Measurements from ENCODE around the gene BARX2.

- TF ChIP-seq CTCF (tag by site-specific recombination; IDR thresholded peaks at IDR 0.05) (peak; percentile 98), ZNF292 (tag by site-specific recombination; IDR thresholded peaks at IDR 0.05; ENCODE audit: borderline replicate concordance, low read depth) (no peak), ZNF776 (tag by site-specific recombination; IDR thresholded peaks at IDR 0.05; ENCODE audit: borderline replicate concordance) (no peak), ZNF133 (tag by site-specific recombination; IDR thresholded peaks at IDR 0.05) (no peak), AEBP2 (tag by site-specific recombination; IDR thresholded peaks at IDR 0.05; ENCODE audit: borderline replicate concordance) (no peak), ZNF366 (tag by site-specific recombination; conservative IDR thresholded peaks at IDR 0.05) (no peak), ZNF23 (tag by site-specific recombination; IDR thresholded peaks at IDR 0.05; ENCODE audit: borderline replicate concordance) (no peak), KLF9 (tag by site-specific recombination; IDR thresholded peaks at IDR 0.05; ENCODE audit: low read depth) (no peak), REST (tag by site-specific recombination; IDR thresholded peaks at IDR 0.05) (no peak)
These were observed 11.4 kb upstream of the BARX2 start for GRCh38 chr11:129364143-129364654.

Data from HEK293 (cell line).